HG03025 (cell line): ENCODE data around the gene DAZAP1.

Experiments used
- ATAC-seq: cut with Tn5 transposase; IDR thresholded peaks from one replicate; pipeline ENCODE4 v1.9.1; 2021; ENCODE audit warnings: mild to moderate bottlenecking, moderate library complexity; ENCODE audit not compliant: unreplicated experiment, low FRiP score

Gene DAZAP1

DNA sequence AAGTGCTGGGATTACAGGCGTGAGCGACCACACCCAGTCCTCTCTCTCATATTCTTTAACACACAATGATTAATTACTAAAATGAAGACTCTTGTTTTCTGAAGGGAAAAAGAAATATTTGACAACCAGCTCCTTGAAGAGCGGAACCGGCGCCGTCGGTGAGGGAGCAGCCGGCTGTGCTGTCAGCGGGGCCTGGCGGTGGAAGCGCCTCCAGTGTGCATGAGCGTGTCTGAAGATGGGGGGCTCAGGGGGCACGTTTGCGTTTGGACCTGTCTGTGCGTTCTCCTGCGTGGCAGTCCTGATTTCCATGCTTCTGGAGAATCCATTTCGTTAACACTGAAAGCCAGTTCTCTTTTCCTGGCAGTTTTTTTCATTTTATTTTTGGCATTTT is 31.0 kb upstream of the DAZAP1 start:
- no peak for ATAC-seq

GRCh38 chr19:1377176-1377964 is 30.0 kb upstream of the DAZAP1 start:
- no peak for ATAC-seq

DNA sequence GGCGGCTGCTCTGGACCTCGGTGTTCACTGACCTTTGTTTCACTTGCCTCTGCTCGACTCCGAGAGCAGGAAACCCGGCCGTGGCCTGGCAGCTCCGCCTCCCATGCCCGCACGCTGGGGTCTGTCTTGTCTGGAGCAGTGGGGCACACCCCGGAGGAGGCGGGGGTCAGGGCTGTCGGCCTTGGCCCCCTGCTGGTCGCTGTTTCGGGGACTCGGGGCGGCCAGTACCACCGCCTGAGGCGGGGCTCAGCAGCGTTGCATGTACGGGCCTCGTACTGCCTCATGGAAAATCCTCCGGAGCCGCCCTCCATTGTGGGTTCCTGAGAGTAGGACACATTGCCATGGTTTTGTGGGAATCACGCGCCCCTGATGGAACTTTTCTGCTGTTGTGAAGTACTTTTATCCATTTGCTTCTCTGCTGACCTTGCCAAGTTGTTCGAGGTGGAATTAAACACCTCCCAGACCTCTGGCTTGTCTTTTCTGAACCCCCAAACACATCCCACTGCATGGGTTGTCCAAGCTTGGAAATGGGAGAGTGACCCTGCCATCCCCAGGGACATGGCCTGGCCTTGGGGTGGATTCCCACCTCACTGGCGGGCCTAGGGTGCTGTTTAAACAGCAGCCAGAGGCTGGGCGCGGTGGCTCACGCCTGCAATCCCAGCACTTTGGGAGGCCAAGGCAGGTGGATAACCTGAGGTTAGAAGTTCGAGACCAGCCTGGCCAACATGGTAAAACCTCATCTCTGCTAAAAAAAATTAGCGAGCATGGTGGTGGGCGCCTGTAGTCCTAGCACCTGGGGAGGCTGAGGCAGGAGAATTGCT is 29.2 kb upstream of the DAZAP1 start:
- ATAC-seq, result no peak

DNA sequence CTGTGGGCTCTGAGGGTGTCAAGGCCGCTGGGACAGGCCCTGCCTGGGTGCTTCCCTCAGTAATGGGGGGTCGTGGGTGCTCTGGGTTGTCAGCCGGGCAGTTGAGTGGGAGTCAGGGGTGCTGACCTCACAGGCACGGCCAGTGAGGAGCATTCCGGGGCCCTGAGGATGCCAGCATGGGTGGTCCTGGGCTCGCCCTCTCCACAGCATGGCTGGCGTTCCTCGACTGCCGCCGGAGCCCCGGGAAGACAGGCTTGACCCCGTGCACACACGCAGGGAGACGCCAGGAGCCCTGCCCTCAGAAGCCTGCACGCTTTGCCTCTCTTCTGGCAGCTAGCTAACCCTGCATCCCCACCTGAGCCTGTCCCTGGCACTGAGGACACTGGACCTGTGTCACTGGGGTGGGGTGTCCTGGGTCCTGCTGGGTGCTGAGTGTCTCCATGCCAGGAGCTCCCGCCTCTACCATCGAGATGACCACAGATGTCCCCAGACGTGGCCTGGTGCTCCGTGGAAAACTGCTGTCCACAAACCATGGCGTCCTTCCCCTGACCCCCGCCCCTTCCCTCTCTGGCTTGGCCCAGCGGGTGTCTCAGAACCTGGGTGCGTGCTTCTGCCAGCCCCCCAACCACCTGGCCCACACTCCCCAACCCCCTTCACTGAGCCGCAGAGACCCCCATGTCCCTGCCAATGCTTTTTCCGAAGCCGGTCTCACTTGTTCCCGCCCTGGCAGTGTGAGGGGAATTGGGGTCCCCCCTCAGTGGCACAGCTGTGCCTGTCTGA is 28.1 kb upstream of the DAZAP1 start:
- ATAC-seq, result no peak

DNA sequence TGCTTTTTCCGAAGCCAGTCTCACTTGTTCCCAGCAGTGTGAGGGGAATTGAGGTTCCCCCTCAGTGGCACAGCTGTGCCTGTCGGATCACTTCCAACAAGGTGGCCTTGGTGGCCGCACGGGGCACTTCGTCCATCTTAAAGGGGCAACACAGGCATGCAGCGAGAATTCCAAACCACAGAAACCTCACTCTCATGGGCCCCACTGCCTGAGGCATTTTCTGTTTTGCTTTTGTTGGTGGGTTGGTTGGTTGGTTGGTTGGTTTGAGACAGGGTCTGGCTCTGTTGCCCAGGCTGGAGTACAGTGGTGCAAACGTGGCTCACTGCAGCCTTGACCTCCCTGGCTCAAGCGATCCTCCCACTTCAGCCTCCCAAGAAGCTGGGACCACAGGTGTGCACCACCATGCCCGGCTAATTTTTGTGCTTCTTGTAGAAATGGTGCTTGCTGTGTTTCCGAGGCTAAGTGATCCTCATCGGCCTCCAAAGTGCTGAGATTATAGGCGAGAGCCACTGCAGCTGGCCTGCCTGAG is 27.4 kb upstream of the DAZAP1 start:
- ATAC-seq, result no peak

- ATAC-seq, result no peak
These were observed 25.1 kb upstream of the DAZAP1 start for GRCh38 chr19:1382250-1382649.

GRCh38 chr19:1383017-1383311 is 24.4 kb upstream of the DAZAP1 start:
- no peak for ATAC-seq

- peak; percentile 72 for ATAC-seq
These were observed 23.9 kb upstream of the DAZAP1 start, which contains the start of gene NDUFS7 for GRCh38 chr19:1383312-1384084. Gene NDUFS7 (plus strand): TSS chr19:1383907. CDS start chr19:1383927, 20 bp downstream.

DNA sequence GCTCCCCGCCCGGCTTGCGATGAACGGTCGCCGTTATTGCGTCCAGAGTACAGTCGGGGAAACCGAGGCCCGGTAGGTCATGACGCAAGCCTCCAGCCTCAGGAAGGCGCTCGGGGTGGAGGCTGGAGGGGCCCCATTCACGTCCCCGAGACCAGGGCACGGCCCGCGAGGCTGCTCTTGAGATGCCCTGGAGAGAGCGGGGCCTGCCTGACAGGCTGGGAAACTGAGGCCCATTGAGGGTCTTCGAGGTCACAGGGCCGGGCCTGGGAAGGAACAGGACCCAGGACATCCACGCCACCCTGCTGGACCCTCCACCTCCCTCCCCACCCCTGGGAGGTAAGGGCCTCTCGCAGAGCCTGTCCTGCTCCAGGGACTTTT is 23.3 kb upstream of the DAZAP1 start:
- ATAC-seq, result no peak

DNA sequence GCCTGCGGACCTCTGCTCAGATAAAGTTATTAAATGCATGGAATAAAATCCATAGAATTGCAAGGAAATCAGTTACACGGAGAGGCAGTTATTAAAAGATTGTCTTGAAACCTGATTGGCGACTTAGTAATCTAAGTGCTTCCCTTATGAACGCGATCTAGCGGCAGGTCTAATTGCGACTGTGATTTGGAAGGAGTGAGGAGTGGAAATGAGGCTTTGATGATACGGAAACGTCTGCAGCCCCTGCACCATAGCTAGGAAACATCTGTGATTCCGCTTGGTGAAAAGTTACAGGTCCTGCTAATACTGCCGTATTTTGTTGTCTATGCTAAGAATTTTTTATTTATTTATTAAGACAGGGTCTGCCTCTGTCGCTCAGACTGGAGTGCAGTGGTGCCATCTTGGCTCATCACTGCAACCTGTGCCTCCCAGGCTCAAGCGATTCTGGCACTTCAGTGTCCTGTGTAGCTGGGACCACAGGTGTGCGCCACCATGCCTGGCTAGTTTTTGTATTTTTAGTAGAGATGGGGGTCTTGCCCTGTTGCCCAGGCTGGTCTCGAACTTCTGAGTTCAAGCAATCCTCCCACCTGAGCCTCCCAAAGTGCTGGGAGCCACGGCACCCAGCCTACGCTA is 22.8 kb upstream of the DAZAP1 start:
- ATAC-seq, result no peak

GRCh38 chr19:1385816-1386215 is 21.6 kb upstream of the DAZAP1 start:
- ATAC-seq, result no peak

- no peak for ATAC-seq
These were observed 20.3 kb upstream of the DAZAP1 start for GRCh38 chr19:1386945-1387683.

DNA sequence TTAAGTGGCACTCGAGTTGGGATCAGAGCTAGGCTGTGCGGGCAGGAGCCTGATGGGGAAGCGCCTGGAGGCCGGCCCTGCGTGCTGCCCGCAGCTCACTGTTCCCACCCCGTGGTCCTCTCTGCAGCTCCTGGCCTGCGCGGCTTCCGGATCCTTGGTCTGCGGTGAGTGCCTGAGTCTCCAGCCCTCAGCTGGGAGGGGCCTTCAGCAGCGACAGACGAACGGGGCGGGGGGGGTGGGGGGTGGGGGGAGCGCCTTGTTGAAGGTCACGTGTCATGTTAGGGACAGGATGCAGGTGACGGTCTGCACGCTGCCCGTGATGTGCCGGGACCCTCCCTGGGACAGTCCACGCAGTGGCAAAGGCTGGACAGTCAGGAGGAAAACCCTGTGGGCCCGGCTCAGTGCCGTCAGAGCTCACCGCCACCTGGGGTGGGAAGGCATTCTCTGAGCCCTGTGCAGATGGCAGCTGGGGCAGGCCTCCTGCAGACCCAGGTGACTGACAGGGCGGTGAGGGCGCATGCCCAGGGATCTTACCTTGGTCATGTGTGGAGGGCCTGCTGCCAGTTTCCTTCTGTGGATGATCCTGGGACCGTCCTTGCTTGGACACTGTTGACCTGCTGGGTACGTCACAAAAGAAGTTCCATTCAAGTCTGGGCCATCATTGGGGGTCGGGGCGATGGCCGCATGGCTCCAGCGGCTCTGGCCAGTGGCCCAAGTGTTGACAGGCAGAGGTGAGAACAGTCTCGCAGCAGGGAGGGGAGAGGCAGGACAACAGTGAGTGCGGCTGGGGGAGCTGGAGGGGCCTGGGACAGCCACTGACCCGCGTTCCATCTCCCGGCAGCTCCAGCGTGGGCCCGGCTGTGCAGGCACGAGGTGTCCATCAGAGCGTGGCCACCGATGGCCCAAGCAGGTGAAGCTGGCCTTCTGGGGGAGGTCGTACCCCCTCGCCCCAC is 19.4 kb upstream of the DAZAP1 start:
- no peak for ATAC-seq

GRCh38 chr19:1388637-1389026 is 18.8 kb upstream of the DAZAP1 start:
- no peak for ATAC-seq

- no peak for ATAC-seq
These were observed 18.1 kb upstream of the DAZAP1 start for GRCh38 chr19:1389033-1389940.

GRCh38 chr19:1390890-1391423 is 16.4 kb upstream of the DAZAP1 start:
- no peak for ATAC-seq

DNA sequence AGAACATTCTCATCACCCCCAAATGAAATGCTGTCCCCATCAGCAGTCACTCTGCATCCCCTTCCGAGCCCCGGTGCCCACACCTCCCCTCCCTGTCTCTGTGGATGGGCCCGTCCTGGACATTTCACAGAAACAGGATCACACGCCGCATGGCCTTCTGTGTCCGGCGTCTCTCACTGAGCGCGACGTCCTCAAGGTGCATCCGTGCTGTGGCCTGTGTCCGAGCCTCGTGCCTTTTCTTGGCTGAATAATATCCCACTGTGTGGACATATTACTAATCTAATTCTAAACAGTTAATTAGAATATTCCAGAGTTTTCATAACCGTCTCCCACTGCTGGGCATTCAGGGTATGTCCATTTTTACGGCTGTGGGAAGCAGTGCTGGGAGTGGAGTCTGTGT is 15.0 kb upstream of the DAZAP1 start:
- ATAC-seq, result no peak
